Activated T-helper 2 cell treated with anti-CD3 and anti-CD28 coated beads, Interferon-gamma antibody, Interleukin-2, Interleukin-4, amounts not matched to agents 10 μg/mL and 5 μg/mL and 100 μg/mL, durations not matched to agents 14 hours and 24 hours and 36 hours (primary cell): ENCODE measurements around the gene GGT7. TPM values are rescaled to one million over a fixed set of nuclear protein-coding genes. Genes with fewer than 3 reads are reported as not detected.
A peak's percentile ranks its signal among the peaks of the same experiment; 100 is the strongest.

ENCODE experiments used
- DNase-seq: peaks from one replicate; pipeline ENCODE4 v3.0.0; 2021; ENCODE audit warnings: low spot score
- H3K27ac Mint-ChIP-seq: one replicate; pipeline ENCODE4 v1.8.0; 2021; ENCODE audit warnings: mixed read lengths
- H3K27me3 Mint-ChIP-seq: one replicate; pipeline ENCODE4 v1.8.0; 2021; ENCODE audit warnings: low read depth, mixed read lengths
- H3K36me3 Mint-ChIP-seq: one replicate; pipeline ENCODE4 v1.8.0; 2021; ENCODE audit warnings: low read depth, mixed read lengths
- H3K4me1 Mint-ChIP-seq: one replicate; pipeline ENCODE4 v1.8.0; 2021; ENCODE audit warnings: low read depth, mixed read lengths
- H3K4me3 Mint-ChIP-seq: one replicate; pipeline ENCODE4 v1.8.0; 2021; ENCODE audit warnings: low read depth, mild to moderate bottlenecking, moderate library complexity, mixed read lengths
- H3K9me3 Mint-ChIP-seq: one replicate; pipeline ENCODE4 v1.8.0; 2021; ENCODE audit warnings: mixed read lengths
- intact Hi-C: fragments of 100-400 bp; cut with micrococcal nuclease; formaldehyde crosslinking; loops from one replicate; pipeline ENCODE4 v1.15.1; 2023
- total RNA-seq: library from RNA; stranded (reverse); gene quantifications from 2 replicates; pipeline ENCODE4 v1.2.3, GENCODE V29; 2022

Gene GGT7
- total RNA-seq, 1 donor from 2014 or later: 13.5 TPM

- Mint-ChIP-seq H3K27me3 (no peaks in the 10 kb centered on the region), H3K4me3 (no peak overlapping the region), H3K4me1 (no peaks in the 10 kb centered on the region), H3K36me3 (peaks cover 4% of the 10 kb centered on the region), H3K9me3 (no peaks in the 10 kb centered on the region), H3K27ac (no peak overlapping the region)
- intact Hi-C loops: no loop called here
- no peak for DNase-seq
These were observed 12.7 kb downstream of the GGT7 start for GRCh38 chr20:34859826-34860545.

DNA sequence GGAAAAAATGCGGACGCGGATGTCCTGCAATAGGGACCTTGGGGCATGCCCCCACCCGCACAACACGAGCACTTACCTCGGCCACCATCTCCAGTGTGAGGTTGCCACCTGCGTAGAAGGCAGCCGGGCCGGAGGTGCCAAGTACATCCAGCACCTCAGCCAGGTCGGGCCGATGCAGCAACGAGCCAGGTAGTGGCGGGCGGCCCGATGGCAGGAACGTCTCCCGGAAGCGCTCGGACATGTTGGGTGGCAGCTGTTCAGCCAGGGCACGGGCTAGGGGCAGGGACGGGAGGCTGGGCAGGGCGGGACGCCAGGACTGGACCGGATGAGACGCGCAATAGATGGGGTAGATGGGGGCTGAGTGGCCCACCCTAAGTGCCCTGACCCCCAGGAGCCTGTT is 13.3 kb downstream of the GGT7 start:
- H3K27ac Mint-ChIP-seq: no peak overlapping the region
- no peak for DNase-seq
- H3K4me3 Mint-ChIP-seq: no peak overlapping the region
- H3K9me3 Mint-ChIP-seq: no peaks in the 10 kb centered on the region
- H3K4me1 Mint-ChIP-seq: no peaks in the 10 kb centered on the region
- peaks cover 4% of the 10 kb centered on the region for H3K36me3 Mint-ChIP-seq
- intact Hi-C loops: no loop called here
- H3K27me3 Mint-ChIP-seq: no peaks in the 10 kb centered on the region

- DNase-seq: no peak
- H3K9me3 Mint-ChIP-seq: no peaks in the 10 kb centered on the region
- H3K4me1 Mint-ChIP-seq: peaks cover 1% of the 10 kb centered on the region
- H3K27me3 Mint-ChIP-seq: no peaks in the 10 kb centered on the region
- H3K27ac Mint-ChIP-seq: no peak overlapping the region
- intact Hi-C loops: no loop called here
- peaks cover 6% of the 10 kb centered on the region for H3K36me3 Mint-ChIP-seq
- H3K4me3 Mint-ChIP-seq: no peak overlapping the region
These were observed 20.4 kb downstream of the GGT7 start for GRCh38 chr20:34852298-34852697.

GRCh38 chr20:34850969-34851368 is 21.7 kb downstream of the GGT7 start:
- H3K27me3 Mint-ChIP-seq: no peaks in the 10 kb centered on the region
- H3K36me3 Mint-ChIP-seq: peaks cover 6% of the 10 kb centered on the region
- no peaks in the 10 kb centered on the region for H3K9me3 Mint-ChIP-seq
- H3K4me3 Mint-ChIP-seq: no peak overlapping the region
- intact Hi-C loops: no loop called here
- H3K4me1 Mint-ChIP-seq: peaks cover 1% of the 10 kb centered on the region
- H3K27ac Mint-ChIP-seq: no peak overlapping the region
- DNase-seq: no peak

- intact Hi-C loops: no loop called here
- peaks cover 6% of the 10 kb centered on the region for H3K36me3 Mint-ChIP-seq
- H3K9me3 Mint-ChIP-seq: no peaks in the 10 kb centered on the region
- H3K4me3 Mint-ChIP-seq: no peak overlapping the region
- H3K4me1 Mint-ChIP-seq: peaks cover 1% of the 10 kb centered on the region
- no peak for DNase-seq
- H3K27me3 Mint-ChIP-seq: no peaks in the 10 kb centered on the region
- no peak overlapping the region for H3K27ac Mint-ChIP-seq
These were observed 22.9 kb downstream of the GGT7 start for GRCh38 chr20:34849778-34850177.

GRCh38 chr20:34848597-34848996 is 24.1 kb downstream of the GGT7 start:
- intact Hi-C loops: no loop called here

DNA sequence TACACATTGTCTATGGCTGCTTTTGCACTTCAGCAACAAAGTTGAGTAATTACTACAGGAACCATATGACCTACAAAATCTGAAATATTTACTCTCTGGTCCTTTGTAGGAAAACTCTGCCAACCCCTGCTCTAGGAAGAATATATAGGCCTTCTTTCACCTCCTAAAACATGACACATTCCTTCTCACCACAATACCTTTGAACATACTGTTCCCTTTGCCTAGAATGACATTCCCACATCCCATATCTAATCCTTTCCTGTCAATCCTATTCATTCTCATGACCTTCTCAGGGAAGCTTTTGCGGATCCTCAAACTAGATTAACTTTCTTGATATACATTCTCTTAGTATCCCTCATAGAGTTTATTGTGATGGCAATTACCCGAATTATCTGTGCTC is 29.2 kb downstream of the GGT7 start:
- Mint-ChIP-seq H3K9me3 (no peaks in the 10 kb centered on the region), H3K4me3 (no peak overlapping the region), H3K36me3 (no peaks in the 10 kb centered on the region), H3K27ac (no peak overlapping the region), H3K4me1 (peaks cover 1% of the 10 kb centered on the region), H3K27me3 (peaks cover 18% of the 10 kb centered on the region)
- no peak for DNase-seq
- intact Hi-C loops: no loop called here

More at GRCh38 chr20:34848597-34848996, 24.1 kb downstream of the GGT7 start:
- no peaks in the 10 kb centered on the region for H3K27me3 Mint-ChIP-seq
- no peak overlapping the region for H3K4me3 Mint-ChIP-seq
- peaks cover 1% of the 10 kb centered on the region for H3K4me1 Mint-ChIP-seq
- no peak overlapping the region for H3K27ac Mint-ChIP-seq
- no peak for DNase-seq
- H3K9me3 Mint-ChIP-seq: no peaks in the 10 kb centered on the region
- peaks cover 6% of the 10 kb centered on the region for H3K36me3 Mint-ChIP-seq

GRCh38 chr20:34842143-34842542 is 30.5 kb downstream of the GGT7 start:
- intact Hi-C loops: no loop called here
- no peak overlapping the region for H3K4me3 Mint-ChIP-seq
- DNase-seq: no peak
- H3K27ac Mint-ChIP-seq: no peak overlapping the region
- H3K36me3 Mint-ChIP-seq: no peaks in the 10 kb centered on the region
- no peaks in the 10 kb centered on the region for H3K9me3 Mint-ChIP-seq
- H3K4me1 Mint-ChIP-seq: no peaks in the 10 kb centered on the region
- peaks cover 18% of the 10 kb centered on the region for H3K27me3 Mint-ChIP-seq

DNA sequence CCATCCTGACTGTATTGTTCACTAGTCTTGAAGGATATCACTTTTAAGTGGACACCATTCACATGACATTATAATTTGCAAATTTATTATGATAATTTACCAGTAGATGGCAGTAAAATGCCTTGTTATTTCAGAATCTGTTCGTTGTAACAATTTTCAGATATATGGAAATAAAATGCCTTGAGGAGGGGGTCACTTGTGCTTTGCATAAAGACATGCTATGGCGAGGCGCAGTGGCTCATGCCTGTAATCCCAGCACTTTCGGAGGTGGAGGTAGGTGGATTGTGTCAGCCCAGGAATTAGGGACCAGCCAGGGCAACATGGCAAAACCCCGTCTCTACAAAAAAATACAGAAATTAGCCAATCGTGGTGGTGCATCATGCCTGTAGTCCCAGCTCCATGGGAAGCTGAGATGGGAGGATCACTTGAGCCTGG is 38.2 kb downstream of the GGT7 start:
- H3K9me3 Mint-ChIP-seq: no peaks in the 10 kb centered on the region
- no peak overlapping the region for H3K4me3 Mint-ChIP-seq
- peaks cover 22% of the 10 kb centered on the region for H3K27me3 Mint-ChIP-seq
- no peak for DNase-seq
- no peak overlapping the region for H3K27ac Mint-ChIP-seq
- intact Hi-C loops: loop anchor here (2.0 kb wide), 1 partner anchor 120 kb away; the partner anchor contains the start of genes GSS and MYH7B
- H3K4me1 Mint-ChIP-seq: peaks cover 4% of the 10 kb centered on the region
- H3K36me3 Mint-ChIP-seq: no peaks in the 10 kb centered on the region

DNA sequence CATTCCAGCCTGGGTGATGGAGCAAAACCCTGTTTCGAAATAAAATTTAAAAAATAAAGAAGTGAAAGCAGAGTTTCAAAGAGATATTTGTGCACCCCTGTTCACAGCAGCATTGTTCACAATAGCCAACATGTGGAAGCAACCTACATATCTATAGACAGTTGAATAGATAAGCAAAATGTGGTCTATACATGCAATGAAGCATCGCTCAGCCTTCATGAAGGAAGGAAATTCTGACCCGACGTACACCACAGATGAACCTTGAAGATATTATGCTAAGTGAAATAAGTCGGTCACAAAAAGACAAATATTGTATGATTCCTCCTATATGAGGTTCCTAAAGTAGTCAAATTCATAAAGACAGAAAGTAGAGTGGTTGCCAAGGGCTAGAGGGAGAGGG is 40.7 kb downstream of the GGT7 start:
- H3K4me3 Mint-ChIP-seq: no peak overlapping the region
- DNase-seq: no peak
- H3K4me1 Mint-ChIP-seq: peaks cover 7% of the 10 kb centered on the region
- intact Hi-C loops: no loop called here
- no peaks in the 10 kb centered on the region for H3K9me3 Mint-ChIP-seq
- H3K27me3 Mint-ChIP-seq: peaks cover 23% of the 10 kb centered on the region
- H3K27ac Mint-ChIP-seq: no peak overlapping the region
- no peaks in the 10 kb centered on the region for H3K36me3 Mint-ChIP-seq

DNA sequence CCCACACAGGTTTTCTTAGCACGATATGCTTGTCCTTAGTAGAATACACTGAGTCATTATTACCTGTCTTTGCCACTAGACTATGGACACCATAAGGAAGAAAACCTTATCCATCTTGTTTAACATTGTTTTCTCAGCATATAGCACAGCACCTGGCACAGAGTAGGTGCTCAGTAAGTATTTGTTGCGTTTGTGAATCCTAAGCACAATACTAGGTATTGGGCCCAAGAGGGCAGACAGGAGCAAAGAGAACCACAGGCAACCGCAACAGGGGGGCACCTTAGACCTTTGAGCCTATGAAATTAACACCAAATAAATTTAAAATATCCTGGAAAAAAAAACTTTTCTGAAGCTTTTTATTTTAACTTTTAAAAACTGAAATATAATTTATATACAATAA is 43.5 kb downstream of the GGT7 start:
- Mint-ChIP-seq H3K36me3 (peaks cover 3% of the 10 kb centered on the region), H3K27ac (no peak overlapping the region), H3K4me3 (no peak overlapping the region), H3K27me3 (peaks cover 21% of the 10 kb centered on the region), H3K9me3 (no peaks in the 10 kb centered on the region), H3K4me1 (peaks cover 14% of the 10 kb centered on the region)
- intact Hi-C loops: loop anchor here (10.0 kb wide), 2 partner anchors 266 to 586 kb away; partner anchors contain the start of genes TRPC4AP and UQCC1
- no peak for DNase-seq

DNA sequence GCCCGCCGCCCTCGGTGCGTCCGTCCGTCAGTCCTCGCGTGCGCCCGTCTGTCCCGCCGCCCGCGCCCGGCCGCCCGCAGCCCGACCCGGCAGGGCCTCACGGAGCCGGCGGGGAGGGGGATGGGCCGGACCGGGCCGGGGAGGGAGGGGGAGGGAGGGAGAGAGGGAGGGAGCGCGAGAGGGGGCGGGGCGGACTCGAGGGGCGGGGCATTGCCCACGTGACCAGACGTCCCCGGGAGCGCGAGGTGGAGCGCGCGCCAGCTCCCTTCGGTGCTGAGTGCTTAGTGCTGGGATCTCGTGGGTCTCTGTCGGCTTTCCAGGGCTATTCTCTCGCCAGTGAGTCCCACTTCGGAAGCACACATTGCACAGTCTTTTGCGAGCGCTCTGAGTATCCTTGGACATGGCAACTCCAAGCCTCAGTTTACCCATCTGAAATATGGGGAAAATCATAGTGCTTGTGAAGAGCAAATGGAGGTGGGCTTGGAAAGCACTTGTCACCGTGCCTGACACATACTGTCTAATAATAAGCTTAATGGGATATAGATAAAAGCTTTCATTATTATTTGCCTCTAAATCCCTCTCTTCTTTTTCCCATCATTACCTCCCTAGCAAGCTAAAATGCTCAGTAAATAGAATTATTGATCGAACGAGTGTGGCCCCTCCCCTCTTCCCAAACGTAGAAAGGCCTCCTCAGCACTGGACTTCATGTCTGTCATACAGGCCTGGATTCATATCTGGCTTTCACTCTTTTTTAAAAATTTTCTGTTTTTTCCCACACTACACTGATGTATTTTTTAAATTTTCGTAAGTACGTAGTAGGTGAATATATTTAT is 46.9 kb downstream of the GGT7 start, which contains the start of gene NCOA6:
Gene NCOA6 (minus strand): TSS at position 122 of the 833 bp plus-strand sequence. CDS start 43,296 bp downstream, outside the sequence.
- H3K4me3 Mint-ChIP-seq: peak within 1 kb of the TSS; percentile 98
- no peaks in the 10 kb centered on the region for H3K9me3 Mint-ChIP-seq
- intact Hi-C loops: loop anchor here (2.0 to 10.0 kb wide), 4 partner anchors 51 to 589 kb away; partner anchors contain the start of genes ACSS2, GSS, MYH7B and TRPC4AP
- H3K27me3 Mint-ChIP-seq: peaks cover 11% of the 10 kb centered on the region
- peak; percentile 72 for DNase-seq
- peak within 1 kb of the TSS; percentile 94 for H3K27ac Mint-ChIP-seq
- H3K36me3 Mint-ChIP-seq: peaks cover 13% of the 10 kb centered on the region
- peaks cover 29% of the 10 kb centered on the region for H3K4me1 Mint-ChIP-seq
